ENCODE data around the gene CLASP1.

Gene CLASP1

DNA sequence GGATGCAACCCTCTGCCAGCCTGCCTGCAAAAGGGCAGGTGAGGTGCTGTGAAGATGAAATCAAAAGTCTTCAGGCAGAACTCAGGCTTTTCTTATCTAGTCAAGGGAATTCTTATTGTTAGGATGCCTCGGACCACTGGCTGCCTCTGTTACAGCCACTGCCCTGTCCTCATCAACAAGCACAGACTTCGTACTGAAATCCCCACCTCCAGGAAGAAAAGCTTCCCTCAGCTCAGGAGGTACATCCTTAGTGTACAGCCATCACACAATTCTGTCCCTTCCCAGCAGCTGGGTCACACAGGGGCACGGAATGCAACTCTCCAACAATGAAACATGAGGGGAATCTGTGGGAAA, 128.6 kb downstream of the CLASP1 start:
- Mint-ChIP-seq H3K9me3 (no peaks in the 10 kb centered on the region), H3K36me3 (ENCODE audit: low read depth) (peaks cover 84% of the 10 kb centered on the region), H3K4me3 (no peak overlapping the region), H3K4me1 (ENCODE audit: low read depth) (no peaks in the 10 kb centered on the region), H3K27ac (no peak overlapping the region), H3K27me3 (no peaks in the 10 kb centered on the region)
- intact Hi-C loops (cut with micrococcal nuclease) = no loop called here

DNA sequence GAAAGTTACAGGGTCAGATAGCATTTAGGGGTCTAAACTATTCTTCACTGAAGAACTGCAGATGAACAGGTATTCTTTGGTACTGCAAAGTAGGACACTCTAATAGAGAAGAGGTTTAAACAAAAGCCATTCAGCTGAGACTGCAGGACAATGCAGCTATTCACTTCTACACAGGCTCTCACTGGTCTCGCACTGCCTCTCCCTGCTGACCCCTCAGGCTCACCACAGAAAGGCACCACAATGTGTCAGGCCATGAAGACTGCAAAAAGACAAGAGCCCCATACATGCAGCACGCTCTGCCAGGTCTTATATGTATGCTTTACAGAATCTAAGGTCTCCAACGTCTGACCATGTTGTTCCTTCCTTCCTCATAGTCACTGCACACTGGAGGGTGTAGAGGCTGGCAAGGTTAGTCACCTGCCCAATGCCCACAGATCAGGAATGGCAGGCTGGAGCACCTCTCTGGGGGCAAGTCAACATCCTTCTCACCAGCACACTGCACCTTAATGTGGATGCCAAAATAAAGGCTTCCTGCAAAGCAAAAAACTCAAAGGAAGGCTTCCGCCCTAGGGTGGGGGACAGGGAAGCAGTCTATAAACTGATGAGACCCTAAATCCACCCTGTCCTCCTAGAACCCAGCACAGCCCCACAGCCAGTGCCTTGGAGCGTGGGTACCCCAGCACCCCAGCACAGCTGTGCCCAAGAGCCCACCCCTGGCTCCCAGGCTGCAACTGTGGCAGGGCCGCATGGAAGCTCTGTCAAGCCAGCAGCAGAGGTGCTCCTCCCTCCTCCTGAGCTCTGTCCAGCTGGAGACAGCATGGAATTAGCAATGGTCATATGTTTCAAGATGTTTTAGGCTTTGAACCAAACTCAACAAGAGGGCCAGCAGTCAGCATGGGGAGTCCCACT, 129.3 kb downstream of the CLASP1 start:
- Mint-ChIP-seq H3K4me1 (ENCODE audit: low read depth) (no peaks in the 10 kb centered on the region), H3K9me3 (no peaks in the 10 kb centered on the region), H3K4me3 (no peak overlapping the region), H3K27me3 (no peaks in the 10 kb centered on the region), H3K36me3 (ENCODE audit: low read depth) (peaks cover 83% of the 10 kb centered on the region), H3K27ac (no peak overlapping the region)
- intact Hi-C loops (cut with micrococcal nuclease) = no loop called here

DNA sequence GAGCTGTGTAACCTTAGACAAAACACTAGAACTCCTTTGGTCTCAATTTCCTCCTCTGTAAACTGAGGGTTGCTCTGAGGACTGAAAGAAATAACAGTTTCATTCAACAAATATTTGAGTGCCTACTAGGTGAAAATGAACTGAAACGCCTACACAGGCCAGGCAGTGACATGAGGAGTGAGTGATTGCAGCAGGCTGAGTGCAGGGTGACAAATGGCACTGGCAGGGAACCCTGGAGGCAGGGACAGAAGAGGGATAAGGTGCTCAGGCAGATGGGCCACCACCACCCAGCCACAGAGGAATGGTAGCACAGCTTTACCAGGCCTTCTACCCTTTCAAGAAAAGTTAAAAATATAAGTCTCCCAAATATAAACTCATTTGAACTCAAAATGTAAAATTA, 130.1 kb downstream of the CLASP1 start:
- no peaks in the 10 kb centered on the region for H3K4me1 Mint-ChIP-seq (ENCODE audit: low read depth)
- H3K9me3 Mint-ChIP-seq = no peaks in the 10 kb centered on the region
- no peak overlapping the region for H3K4me3 Mint-ChIP-seq
- no peak overlapping the region for H3K27ac Mint-ChIP-seq
- intact Hi-C loops (cut with micrococcal nuclease) = no loop called here
- H3K27me3 Mint-ChIP-seq = no peaks in the 10 kb centered on the region
- H3K36me3 Mint-ChIP-seq (ENCODE audit: low read depth) = peaks cover 83% of the 10 kb centered on the region

DNA sequence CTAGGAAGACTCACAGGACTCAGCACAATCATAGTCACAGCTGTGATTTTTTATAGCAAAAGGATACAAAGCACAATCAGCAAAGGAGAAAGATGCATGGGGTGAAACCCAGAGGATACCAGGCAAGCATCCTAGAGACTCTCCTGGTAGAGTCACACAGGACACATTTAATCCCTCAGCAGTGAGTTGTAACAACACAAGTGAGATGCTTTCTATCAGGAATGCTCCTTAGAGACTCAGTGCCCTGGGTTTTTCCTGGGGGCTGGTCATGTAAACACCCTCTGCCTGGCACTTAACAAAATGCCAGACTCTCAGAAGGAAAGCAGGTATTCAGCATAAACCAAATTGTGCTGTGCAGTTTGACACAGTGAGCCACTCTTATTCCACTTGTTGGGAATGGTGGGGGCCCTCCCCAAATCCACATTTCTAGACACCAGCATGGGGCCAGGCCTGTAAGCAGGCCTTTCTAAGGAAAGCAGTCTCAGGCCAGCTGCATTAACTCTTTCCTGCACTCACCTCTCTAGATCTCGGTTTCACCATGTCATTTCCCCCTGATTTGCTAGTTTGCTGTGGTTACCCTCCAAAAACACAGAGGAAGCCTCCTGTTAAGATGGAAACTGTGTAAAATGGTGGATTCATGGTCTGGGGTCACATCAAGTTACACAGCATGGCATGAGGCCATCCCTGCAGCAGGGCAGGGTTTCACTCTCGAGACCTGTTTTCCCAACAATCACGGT, 135.5 kb downstream of the CLASP1 start:
- Mint-ChIP-seq H3K36me3 (ENCODE audit: low read depth) (peaks cover 84% of the 10 kb centered on the region), H3K4me1 (ENCODE audit: low read depth) (no peaks in the 10 kb centered on the region), H3K9me3 (no peaks in the 10 kb centered on the region), H3K27me3 (no peaks in the 10 kb centered on the region), H3K4me3 (no peak overlapping the region), H3K27ac (no peak overlapping the region)
- intact Hi-C loops (cut with micrococcal nuclease) = no loop called here

DNA sequence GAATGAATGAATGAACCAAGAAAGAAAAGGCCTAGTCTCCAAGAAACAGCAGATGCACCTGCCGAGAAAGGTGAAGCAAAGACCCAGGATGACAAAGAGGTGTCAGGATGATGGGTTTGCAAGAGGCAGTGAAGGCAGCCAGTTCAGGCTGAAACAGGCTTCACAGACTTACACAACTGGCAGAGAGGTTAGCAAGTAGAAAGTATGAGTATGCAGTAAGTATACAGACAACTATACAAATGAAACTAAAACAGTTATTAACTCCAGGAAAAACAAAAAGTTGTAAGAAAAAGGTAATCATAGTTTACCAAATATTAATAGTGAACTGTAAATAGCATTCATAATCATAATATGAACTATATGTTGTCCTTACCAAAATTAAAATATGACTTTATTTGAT, 138.4 kb downstream of the CLASP1 start:
- no peaks in the 10 kb centered on the region for H3K4me1 Mint-ChIP-seq (ENCODE audit: low read depth)
- H3K4me3 Mint-ChIP-seq = no peak overlapping the region
- H3K36me3 Mint-ChIP-seq (ENCODE audit: low read depth) = peaks cover 74% of the 10 kb centered on the region
- H3K27me3 Mint-ChIP-seq = no peaks in the 10 kb centered on the region
- intact Hi-C loops (cut with micrococcal nuclease) = no loop called here
- no peak overlapping the region for H3K27ac Mint-ChIP-seq
- no peaks in the 10 kb centered on the region for H3K9me3 Mint-ChIP-seq

DNA sequence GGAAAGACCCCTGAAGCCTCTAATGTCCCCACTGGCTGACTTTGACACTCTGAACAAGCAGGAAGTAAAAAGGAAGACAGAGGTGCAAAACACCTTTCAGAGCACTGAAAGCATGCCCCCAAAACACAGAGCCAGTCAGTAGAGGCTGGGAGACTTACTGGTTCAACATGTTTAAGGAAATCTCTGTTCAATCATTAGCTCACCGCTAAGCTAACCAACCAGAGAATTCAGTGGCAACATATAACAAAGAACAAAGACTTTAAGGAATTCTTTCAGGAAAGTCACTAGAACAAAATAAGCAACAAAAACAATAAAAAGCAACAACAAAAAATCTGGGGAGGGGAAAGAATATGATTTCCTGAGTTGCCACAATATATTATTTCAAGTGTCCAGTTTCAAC, 142.6 kb downstream of the CLASP1 start:
- intact Hi-C loops (cut with micrococcal nuclease) = no loop called here
- Mint-ChIP-seq H3K9me3 (no peaks in the 10 kb centered on the region), H3K36me3 (ENCODE audit: low read depth) (peaks cover 76% of the 10 kb centered on the region), H3K27me3 (no peaks in the 10 kb centered on the region), H3K27ac (no peak overlapping the region), H3K4me1 (ENCODE audit: low read depth) (no peaks in the 10 kb centered on the region), H3K4me3 (no peak overlapping the region)

DNA sequence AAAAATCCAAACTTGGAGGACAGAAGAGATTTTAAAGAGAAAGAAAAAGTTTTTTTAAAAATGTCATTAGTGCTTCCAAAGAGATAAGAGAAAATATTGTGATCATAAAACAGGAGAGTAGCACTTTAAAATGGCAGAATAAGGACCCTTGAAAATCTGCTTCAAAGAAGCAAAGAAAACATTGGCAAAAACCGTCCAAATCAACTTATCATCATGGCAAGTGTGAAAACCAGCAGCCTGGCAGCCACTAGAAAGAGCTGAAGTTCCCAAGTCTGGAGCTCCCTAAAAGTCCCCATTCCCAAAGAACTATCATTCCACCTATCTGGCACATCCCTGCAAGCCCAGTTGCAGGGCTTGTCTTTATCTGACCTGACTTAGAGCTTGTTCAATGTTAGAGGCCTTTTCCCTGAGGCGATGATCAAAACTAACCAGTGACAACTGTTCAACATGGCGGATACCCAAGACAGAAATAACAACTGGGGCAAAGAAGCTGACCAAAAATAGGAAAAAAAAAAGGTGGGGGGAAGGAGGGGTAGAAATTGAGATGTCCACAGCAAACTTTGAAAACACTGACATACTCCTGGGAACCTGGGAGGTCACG, 143.2 kb downstream of the CLASP1 start:
- intact Hi-C loops (cut with micrococcal nuclease) = no loop called here
- Mint-ChIP-seq H3K36me3 (ENCODE audit: low read depth) (peaks cover 76% of the 10 kb centered on the region), H3K27me3 (no peaks in the 10 kb centered on the region), H3K4me3 (no peak overlapping the region), H3K4me1 (ENCODE audit: low read depth) (no peaks in the 10 kb centered on the region), H3K9me3 (no peaks in the 10 kb centered on the region), H3K27ac (no peak overlapping the region)

DNA sequence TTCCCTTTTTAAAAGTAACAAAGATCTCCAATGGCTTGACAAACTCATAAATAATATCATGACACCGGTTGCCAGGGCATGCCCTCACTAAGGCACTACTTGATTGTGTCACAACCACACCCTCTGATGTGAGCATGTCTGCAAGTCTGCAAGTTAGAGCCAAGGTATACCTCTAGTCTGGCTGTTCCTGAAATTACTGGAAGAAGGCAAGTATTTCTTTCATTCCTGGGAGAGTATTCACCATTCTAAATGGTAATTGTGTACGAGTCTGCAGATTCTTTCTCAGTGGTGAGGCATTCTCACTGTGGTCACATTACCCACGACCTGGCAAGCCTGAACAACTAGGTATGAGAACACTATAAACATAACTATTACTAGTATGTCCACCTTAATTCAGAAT, 144.3 kb downstream of the CLASP1 start:
- intact Hi-C loops (cut with micrococcal nuclease) = no loop called here
- H3K4me1 Mint-ChIP-seq (ENCODE audit: low read depth) = no peaks in the 10 kb centered on the region
- no peak overlapping the region for H3K27ac Mint-ChIP-seq
- H3K4me3 Mint-ChIP-seq = no peak overlapping the region
- peaks cover 76% of the 10 kb centered on the region for H3K36me3 Mint-ChIP-seq (ENCODE audit: low read depth)
- H3K9me3 Mint-ChIP-seq = peaks cover 7% of the 10 kb centered on the region
- no peaks in the 10 kb centered on the region for H3K27me3 Mint-ChIP-seq

DNA sequence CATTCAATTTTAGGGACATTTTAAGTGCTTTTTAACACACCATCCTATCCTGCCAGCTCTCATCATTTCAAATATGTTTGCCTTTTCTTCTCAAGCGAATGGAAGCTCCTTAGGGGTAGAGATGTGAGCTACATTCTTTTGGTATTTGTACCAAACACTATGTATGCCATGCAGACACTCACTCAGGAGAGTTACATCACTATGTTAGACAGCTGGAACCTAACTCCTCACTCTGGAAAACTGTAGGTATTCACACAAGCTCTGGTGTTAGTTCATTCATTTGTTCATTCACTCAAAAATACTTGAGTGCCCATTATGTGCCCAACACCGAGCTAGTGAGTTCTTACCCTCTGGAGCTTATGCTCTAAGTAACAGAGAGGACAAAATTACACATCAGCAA, 144.9 kb downstream of the CLASP1 start:
- no peaks in the 10 kb centered on the region for H3K4me1 Mint-ChIP-seq (ENCODE audit: low read depth)

DNA sequence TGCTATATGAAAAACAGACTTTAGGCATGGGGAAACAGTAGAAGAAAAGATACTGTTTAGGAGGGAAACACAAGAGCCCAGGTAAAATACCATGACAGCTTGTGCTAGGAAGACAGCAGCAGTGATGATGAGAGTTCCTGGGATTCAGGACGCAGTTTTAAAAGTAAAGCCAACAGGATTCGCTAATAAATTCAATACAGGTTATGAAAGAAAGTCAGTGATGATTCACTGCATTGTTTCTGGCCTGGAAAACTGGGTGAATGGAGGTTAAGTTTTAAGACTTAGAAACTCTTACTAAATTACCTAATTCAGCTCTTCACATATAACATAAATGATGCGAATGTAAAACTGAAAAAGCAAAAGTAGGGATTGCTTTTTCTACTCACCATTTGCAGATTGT, 146.5 kb downstream of the CLASP1 start:
- Mint-ChIP-seq H3K9me3 (peaks cover 11% of the 10 kb centered on the region), H3K36me3 (ENCODE audit: low read depth) (peaks cover 80% of the 10 kb centered on the region), H3K4me3 (no peak overlapping the region), H3K27me3 (no peaks in the 10 kb centered on the region), H3K4me1 (ENCODE audit: low read depth) (no peaks in the 10 kb centered on the region), H3K27ac (no peak overlapping the region)
- intact Hi-C loops (cut with micrococcal nuclease) = no loop called here

More for the DNA sequence above, 144.9 kb downstream of the CLASP1 start:
- Mint-ChIP-seq H3K9me3 (peaks cover 11% of the 10 kb centered on the region), H3K27ac (no peak overlapping the region), H3K27me3 (no peaks in the 10 kb centered on the region), H3K36me3 (ENCODE audit: low read depth) (peaks cover 74% of the 10 kb centered on the region), H3K4me3 (no peak overlapping the region)
- intact Hi-C loops (cut with micrococcal nuclease) = no loop called here

DNA sequence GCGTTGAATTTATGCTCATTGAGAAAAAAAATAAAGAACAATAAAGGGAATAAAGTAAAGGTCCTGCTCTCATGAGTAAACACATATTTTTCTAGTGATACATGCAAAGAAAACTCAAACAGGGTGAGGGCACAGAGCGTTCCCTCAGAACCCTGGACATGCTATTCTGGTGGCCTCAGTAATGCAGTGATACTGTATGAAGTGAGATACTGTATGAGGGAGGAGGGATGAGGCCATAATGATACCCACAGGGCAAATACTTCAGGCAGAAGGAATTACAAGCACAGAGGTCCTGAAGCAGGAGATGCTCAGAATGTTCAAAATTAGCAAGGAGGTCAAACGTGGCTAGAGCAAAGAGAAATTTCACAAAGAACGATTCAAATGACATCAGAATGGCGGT, 147.0 kb downstream of the CLASP1 start:
- Mint-ChIP-seq H3K27ac (no peak overlapping the region), H3K4me3 (no peak overlapping the region), H3K27me3 (no peaks in the 10 kb centered on the region), H3K4me1 (ENCODE audit: low read depth) (no peaks in the 10 kb centered on the region), H3K36me3 (ENCODE audit: low read depth) (peaks cover 79% of the 10 kb centered on the region), H3K9me3 (peaks cover 11% of the 10 kb centered on the region)
- intact Hi-C loops (cut with micrococcal nuclease) = no loop called here

DNA sequence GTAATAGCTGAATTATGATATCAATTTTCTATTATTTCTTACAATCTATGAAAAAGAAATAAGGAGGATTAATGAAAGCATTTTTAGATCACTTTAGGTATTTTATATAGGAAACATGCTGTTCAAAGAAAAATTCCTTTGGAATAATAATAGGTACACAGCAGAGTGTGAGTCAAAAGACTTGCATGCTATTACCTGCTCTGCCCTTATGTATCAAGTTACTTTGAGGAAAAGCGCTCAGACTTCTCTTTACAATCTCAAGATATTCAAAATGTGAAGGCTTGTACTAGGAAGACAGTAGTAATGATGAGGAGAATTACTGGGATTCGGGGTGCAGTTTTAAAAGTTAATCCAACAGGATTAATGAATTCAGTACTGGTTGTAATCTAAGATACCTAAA, 147.7 kb downstream of the CLASP1 start:
- no peak overlapping the region for H3K27ac Mint-ChIP-seq
- no peaks in the 10 kb centered on the region for H3K27me3 Mint-ChIP-seq
- H3K9me3 Mint-ChIP-seq = peaks cover 11% of the 10 kb centered on the region
- H3K4me1 Mint-ChIP-seq (ENCODE audit: low read depth) = no peaks in the 10 kb centered on the region
- intact Hi-C loops (cut with micrococcal nuclease) = no loop called here
- H3K36me3 Mint-ChIP-seq (ENCODE audit: low read depth) = peaks cover 79% of the 10 kb centered on the region
- H3K4me3 Mint-ChIP-seq = no peak overlapping the region

DNA sequence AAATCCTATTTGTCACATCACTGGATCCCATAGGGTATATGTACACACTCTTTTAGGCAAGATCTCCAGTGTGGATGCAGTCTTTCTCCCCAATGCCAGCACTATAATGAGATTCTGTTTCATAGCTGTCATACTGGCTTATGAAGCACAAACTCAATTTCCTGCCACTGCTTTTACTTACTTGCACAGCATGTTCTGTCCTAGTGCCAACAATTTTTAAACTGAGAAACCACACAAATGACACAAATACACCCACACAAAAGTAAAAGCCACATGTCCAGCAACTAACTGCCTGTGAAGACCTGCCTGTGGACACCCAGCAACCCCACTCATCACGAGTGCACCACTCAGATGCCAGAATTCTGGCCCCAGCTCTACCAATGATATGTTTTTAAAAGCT, 148.2 kb downstream of the CLASP1 start:
- intact Hi-C loops (cut with micrococcal nuclease) = no loop called here
- H3K27me3 Mint-ChIP-seq = no peaks in the 10 kb centered on the region
- H3K9me3 Mint-ChIP-seq = peaks cover 11% of the 10 kb centered on the region
- H3K4me3 Mint-ChIP-seq = no peak overlapping the region
- no peak overlapping the region for H3K27ac Mint-ChIP-seq
- H3K36me3 Mint-ChIP-seq (ENCODE audit: low read depth) = peaks cover 75% of the 10 kb centered on the region
- H3K4me1 Mint-ChIP-seq (ENCODE audit: low read depth) = no peaks in the 10 kb centered on the region

DNA sequence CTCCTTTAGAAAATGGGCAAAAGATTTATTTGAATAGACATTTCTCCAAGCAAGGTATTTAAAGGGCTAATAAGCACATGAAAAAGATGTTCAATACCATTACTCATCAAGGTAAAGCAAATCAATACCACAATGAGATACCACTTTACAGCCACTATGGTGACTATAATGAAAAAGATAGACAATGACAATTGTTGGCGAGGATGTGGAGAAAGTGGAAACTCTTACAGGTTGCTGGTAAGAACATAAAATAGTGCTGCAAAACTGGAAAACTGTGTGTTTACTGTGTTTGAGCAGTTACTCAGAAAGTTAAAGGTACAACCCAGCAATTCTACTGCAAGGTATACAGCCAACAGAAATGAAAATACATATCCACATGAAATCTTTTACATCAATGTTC, 150.5 kb downstream of the CLASP1 start:
- H3K27ac Mint-ChIP-seq = no peak overlapping the region
- no peak overlapping the region for H3K4me3 Mint-ChIP-seq
- peaks cover 11% of the 10 kb centered on the region for H3K9me3 Mint-ChIP-seq
- no peaks in the 10 kb centered on the region for H3K27me3 Mint-ChIP-seq
- peaks cover 69% of the 10 kb centered on the region for H3K36me3 Mint-ChIP-seq (ENCODE audit: low read depth)
- peaks cover 6% of the 10 kb centered on the region for H3K4me1 Mint-ChIP-seq (ENCODE audit: low read depth)
- intact Hi-C loops (cut with micrococcal nuclease) = no loop called here

Data from dendritic cell treated with granulocyte-macrophage colony-stimulating factor and Interleukin-4, amounts not matched to agents 40 ng/mL and 50 ng/mL, for 4 days (primary cell).